GM18870 (cell line): Measurements from ENCODE around the gene ATG12.
A peak's percentile ranks its signal among the peaks of the same experiment; 100 is the strongest.
"Not testable (repeated sequence)": the region's sequence is repeated elsewhere in the genome, so short reads cannot be mapped to it uniquely, and the experiment has no call there.

ENCODE experiments used
- ATAC-seq: cut with Tn5 transposase; IDR thresholded peaks from one replicate; pipeline ENCODE4 v1.9.1; 2021; ENCODE audit warnings: moderate library complexity; ENCODE audit not compliant: unreplicated experiment

ATG12 gene

GRCh38 chr5:115841382-115842088 is at the start of gene ATG12, which contains the start of gene AP3S1:
Gene ATG12, minus strand, starts transcription at chr5:115841565. Its CDS starts 13 bp downstream, at chr5:115841552.
Gene AP3S1, plus strand, starts transcription at chr5:115841935. Its CDS starts 103 bp downstream, at chr5:115842038.
- peak; percentile 83 for ATAC-seq

- ATAC-seq = no peak
These were observed 46.7 kb upstream of the ATG12 start for GRCh38 chr5:115888027-115888426.

- not testable (repeated sequence) for ATAC-seq
These were observed 43.8 kb upstream of the ATG12 start for GRCh38 chr5:115885208-115885607.

DNA sequence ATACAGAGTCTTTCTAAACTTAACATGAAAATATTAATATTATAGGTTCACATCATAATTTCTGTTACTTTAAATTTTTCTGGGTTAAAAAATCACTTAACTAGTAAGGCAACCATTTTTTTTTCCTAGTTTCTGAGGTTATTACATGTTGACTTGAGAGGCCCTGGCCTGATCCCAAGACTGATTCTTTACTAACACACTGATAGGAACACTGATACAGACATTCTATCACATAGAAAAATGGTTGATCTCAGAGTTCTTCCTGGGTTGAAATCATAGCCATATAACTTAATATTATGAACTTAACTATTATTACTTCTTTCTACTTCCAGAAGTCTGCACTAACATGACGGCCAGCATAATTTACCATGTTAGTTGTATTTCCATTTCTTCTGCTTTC is 43.3 kb upstream of the ATG12 start:
- no peak for ATAC-seq

- not testable (repeated sequence) for ATAC-seq
These were observed 41.1 kb upstream of the ATG12 start for GRCh38 chr5:115882434-115882833.

DNA sequence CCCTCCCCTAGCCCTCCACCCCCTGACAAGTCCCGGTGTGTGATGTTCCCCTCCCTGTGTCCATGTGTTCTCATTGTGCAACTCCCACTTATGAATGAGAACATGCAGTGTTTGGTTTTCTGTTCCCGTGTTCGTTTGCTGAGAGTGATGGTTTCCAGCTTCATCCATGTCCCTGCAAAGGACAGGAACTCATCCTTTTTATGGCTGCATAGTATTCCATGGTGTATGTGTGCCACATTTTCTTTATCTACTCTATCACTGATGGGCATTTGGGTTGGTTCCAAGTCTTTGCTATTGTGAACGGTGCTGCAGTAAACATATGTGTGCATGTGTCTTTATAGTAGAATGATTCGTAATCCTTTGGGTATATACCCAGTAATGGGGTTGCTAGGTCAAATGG is 36.0 kb upstream of the ATG12 start:
- not testable (repeated sequence) for ATAC-seq

DNA sequence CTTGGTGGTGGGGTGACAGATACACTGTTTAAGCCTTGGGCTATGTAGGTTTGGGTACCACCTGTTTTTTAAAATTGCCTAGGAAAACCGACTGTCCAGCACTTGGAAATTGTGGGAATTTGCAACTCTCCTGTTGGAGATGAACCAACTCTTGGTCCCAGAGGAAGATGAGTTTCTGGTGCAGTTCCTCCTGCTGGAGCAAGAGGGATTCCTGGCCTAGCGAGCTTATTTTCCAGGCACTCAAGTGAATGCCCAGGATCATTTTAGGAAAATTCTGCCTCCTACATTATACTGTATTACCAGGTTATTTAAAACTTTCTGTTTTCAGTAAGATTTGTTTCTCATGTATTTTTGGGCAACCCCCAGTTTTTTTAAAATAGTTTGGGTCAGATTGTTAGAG is 34.1 kb upstream of the ATG12 start:
- no peak for ATAC-seq

DNA sequence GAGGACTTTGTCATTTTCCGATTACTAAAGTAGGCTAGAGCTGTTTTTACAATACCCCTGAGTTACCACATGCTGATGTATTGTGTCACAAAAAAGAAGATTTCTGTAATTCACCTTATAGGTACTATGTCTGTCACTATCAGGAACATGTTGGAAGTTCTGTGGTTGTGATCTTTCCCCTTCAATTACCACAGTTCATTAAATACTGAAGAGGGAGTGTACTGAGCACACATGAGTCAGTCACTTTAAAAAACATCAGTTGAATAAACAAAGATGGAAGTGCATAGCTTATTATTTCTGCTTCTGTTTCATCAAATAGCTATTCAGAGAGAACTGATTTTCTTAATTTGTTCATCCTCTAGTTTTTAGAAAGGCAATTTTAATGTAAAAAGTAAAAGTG is 32.0 kb upstream of the ATG12 start:
- no peak for ATAC-seq

GRCh38 chr5:115872447-115872846 is 31.1 kb upstream of the ATG12 start:
- no peak for ATAC-seq

DNA sequence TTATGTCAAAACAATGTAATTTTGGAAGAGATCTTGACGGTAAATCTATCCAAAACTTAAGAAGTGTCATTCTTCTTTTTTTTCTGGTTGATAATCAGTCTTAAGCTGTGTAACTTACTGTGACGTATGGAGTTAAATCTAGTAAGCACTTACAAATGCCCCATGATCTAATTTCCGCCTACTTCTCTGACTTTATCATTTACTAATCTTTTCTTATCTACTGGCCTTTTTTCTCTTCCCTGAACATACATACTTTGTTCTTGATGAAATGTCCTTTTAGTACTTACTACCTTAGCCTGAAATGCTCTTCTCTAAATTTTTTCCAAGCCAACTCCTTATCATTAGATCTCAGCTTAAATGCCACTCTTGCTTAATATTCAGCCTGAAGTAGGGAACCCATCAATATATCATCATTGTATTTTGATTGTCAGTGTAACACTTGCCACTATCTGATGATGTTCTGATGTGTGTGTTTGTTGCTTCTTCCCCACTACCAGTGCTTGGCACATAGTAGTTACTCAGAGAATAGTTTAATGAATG is 28.0 kb upstream of the ATG12 start:
- no peak for ATAC-seq

DNA sequence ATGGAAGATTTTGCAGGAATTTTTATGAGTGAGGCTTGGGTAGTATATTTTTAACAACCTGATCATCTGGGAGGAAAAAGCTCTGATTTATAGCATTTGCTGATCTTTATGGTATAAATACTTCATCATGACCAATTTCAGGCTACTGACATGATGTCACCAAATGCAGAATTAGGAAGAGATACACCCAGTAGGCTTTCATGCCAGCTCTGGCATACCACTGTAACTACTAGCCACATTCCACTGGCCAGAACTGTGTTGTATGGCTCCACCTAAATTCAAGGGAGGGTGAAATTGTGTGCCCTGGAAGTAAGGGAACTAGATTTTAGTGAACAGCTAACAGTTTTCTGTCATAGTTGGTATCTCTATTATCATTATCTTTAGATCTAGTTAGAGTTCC is 18.0 kb upstream of the ATG12 start:
- no peak for ATAC-seq

DNA sequence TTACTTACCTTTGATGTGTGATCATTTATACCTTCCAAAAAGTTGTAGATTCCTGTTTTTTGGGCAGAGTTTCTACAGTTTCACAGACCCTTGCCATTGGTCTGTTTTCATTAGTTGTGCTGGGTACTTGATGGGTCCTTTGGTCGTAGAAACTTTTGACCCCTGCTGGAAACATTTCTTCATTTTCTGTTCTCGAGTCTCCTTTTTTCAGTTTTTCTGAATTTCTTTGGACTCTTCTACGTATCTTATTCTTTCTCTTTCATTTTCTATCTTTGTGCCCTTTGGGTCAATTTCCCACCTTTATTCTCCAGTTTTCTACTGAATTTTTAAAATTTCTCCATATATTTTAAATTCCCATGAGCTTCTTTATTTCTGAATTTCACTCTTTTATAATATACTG is 17.0 kb upstream of the ATG12 start:
- ATAC-seq = no peak

GRCh38 chr5:115857626-115858349 is 16.4 kb upstream of the ATG12 start:
- no peak for ATAC-seq

- ATAC-seq = no peak
These were observed 15.7 kb upstream of the ATG12 start for GRCh38 chr5:115857057-115857479.

- ATAC-seq = no peak
These were observed 14.6 kb upstream of the ATG12 start for GRCh38 chr5:115855959-115856358.

DNA sequence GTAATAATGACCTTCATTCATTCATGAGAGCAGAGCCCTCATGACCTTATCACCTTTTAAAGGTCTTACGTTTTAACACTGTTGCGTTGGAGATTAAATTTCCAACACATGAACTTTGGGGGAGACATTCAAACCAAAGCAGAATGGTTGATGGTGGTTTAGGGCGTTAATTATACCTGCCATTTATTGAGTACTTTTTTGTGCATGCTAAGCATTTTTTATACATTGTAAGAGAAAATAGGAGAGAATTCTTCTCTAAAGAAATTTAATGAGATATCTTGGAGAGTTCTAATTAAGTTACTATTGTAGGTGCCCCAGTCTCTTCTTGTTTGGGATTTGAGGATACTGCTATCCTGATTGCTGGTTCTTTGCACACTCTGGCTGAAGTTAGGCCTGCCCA is 12.8 kb upstream of the ATG12 start:
- ATAC-seq = no peak

GRCh38 chr5:115850744-115851416 is 9.5 kb upstream of the ATG12 start:
- no peak for ATAC-seq

GRCh38 chr5:115849258-115849798 is 8.0 kb upstream of the ATG12 start:
- ATAC-seq = no peak

DNA sequence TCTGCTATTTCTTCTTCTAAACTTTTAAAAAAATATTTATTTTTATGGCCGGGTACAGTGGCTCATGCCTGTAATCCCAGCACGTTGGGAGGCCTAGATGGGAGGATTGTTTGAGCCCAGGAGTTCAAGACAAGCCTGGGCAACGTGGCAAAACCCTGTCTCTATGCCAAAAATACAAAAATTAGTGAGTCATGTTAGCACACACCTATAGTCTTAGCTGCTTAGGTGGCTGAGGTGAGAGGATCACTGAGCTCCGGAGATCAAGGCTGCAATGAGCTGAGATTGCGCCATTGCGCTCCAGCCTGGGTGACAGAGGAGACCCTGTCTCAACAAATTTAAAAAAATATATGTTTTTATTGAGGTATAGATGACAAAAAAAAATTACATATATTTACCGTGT is 5.9 kb upstream of the ATG12 start:
- ATAC-seq = no peak

DNA sequence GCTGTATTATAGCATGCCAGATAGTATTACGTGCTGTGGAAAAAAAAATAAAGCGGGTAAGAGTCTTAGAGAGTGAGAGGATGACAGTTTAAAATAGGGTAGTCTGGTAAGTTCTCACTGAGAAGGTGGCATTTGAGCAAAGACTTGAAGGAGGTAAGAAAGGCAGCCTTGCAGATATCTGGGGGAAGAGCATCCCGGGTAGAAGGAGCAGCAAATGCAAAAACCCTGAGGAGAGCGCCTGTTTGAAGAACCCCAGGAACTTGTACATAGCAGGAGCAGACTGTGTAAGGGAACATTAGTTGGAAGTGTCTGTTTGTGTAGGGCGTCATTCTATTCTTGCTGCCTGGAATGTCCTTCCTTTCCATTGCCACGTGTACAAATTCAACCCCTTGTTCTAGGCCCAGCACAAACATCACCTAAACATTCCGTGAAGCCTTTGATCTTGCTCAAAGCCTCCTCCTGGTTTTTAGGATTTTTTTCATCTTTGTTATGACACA is 3.0 kb upstream of the ATG12 start:
- no peak for ATAC-seq
